ENCODE data around the gene DIPK1C. TPM values are rescaled to one million over a fixed set of nuclear protein-coding genes. Genes with fewer than 3 reads are reported as not detected.

The DIPK1C gene
- total and polyA plus RNA-seq, 2 experiments from 2014 or later: 0.07 TPM; not detected in 1

DNA sequence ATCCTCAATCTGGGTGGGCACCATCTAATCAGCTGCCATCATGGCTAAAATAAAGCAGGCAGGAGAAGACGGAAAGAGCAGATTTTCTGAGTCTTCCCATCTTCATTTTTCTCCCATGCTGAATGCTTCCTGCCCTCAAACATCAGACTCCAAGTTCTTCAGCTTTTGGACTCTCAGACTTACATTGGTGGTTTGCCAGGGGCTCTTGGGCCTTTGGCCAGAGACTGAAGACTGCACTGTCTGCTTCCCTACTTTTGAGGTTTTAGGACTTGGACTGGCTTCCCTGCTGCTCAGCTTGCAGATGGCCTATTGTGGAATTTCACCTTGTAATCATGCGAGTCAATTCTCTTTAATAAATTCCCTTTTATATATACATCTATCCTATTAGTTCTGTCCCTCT is 36.6 kb downstream of the DIPK1C start:
- H3K4me1 ChIP-seq (ENCODE audit: insufficient read depth): no peaks in the 10 kb centered on the region
- H3K36me3 ChIP-seq (ENCODE audit: insufficient read depth): no peaks in the 10 kb centered on the region
- no peaks in the 10 kb centered on the region for H3K79me2 ChIP-seq (replicated peaks; ENCODE audit: insufficient read depth)
- Mint-ChIP-seq H3K27ac (no peak overlapping the region), H3K4me1 (peaks cover 3% of the 10 kb centered on the region; the same call in 1 of the 3 replicates), H3K9me3 (peaks cover 2% of the 10 kb centered on the region; the same call in 2 of the 3 replicates), H3K27me3 (ENCODE audit: insufficient read depth, low read depth, poor library complexity) (peaks cover 7% of the 10 kb centered on the region), H3K4me3 (no peak overlapping the region), H3K36me3 (ENCODE audit: low read depth) (no peaks in the 10 kb centered on the region)
- H4K20me1 ChIP-seq (replicated peaks; ENCODE audit: insufficient read depth): no peaks in the 10 kb centered on the region
- no peak overlapping the region for H3K4me2 ChIP-seq
- ATAC-seq: no peak
- H3F3A ChIP-seq (replicated peaks; ENCODE audit: low read depth): no peaks in the 10 kb centered on the region
- TF ChIP-seq REST (IDR thresholded peaks at IDR 0.05; ENCODE audit: unreplicated experiment) (no peak), NANOG (IDR thresholded peaks at IDR 0.05; ENCODE audit: borderline replicate concordance) (no peak)
- TF ChIP-seq, protein P1, sequence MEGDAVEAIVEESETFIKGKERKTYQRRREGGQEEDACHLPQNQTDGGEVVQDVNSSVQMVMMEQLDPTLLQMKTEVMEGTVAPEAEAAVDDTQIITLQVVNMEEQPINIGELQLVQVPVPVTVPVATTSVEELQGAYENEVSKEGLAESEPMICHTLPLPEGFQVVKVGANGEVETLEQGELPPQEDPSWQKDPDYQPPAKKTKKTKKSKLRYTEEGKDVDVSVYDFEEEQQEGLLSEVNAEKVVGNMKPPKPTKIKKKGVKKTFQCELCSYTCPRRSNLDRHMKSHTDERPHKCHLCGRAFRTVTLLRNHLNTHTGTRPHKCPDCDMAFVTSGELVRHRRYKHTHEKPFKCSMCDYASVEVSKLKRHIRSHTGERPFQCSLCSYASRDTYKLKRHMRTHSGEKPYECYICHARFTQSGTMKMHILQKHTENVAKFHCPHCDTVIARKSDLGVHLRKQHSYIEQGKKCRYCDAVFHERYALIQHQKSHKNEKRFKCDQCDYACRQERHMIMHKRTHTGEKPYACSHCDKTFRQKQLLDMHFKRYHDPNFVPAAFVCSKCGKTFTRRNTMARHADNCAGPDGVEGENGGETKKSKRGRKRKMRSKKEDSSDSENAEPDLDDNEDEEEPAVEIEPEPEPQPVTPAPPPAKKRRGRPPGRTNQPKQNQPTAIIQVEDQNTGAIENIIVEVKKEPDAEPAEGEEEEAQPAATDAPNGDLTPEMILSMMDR (conservative IDR thresholded peaks at IDR 0.05; ENCODE audit: low read depth in 2 of 2): no peak
- TF ChIP-seq, protein P2, sequence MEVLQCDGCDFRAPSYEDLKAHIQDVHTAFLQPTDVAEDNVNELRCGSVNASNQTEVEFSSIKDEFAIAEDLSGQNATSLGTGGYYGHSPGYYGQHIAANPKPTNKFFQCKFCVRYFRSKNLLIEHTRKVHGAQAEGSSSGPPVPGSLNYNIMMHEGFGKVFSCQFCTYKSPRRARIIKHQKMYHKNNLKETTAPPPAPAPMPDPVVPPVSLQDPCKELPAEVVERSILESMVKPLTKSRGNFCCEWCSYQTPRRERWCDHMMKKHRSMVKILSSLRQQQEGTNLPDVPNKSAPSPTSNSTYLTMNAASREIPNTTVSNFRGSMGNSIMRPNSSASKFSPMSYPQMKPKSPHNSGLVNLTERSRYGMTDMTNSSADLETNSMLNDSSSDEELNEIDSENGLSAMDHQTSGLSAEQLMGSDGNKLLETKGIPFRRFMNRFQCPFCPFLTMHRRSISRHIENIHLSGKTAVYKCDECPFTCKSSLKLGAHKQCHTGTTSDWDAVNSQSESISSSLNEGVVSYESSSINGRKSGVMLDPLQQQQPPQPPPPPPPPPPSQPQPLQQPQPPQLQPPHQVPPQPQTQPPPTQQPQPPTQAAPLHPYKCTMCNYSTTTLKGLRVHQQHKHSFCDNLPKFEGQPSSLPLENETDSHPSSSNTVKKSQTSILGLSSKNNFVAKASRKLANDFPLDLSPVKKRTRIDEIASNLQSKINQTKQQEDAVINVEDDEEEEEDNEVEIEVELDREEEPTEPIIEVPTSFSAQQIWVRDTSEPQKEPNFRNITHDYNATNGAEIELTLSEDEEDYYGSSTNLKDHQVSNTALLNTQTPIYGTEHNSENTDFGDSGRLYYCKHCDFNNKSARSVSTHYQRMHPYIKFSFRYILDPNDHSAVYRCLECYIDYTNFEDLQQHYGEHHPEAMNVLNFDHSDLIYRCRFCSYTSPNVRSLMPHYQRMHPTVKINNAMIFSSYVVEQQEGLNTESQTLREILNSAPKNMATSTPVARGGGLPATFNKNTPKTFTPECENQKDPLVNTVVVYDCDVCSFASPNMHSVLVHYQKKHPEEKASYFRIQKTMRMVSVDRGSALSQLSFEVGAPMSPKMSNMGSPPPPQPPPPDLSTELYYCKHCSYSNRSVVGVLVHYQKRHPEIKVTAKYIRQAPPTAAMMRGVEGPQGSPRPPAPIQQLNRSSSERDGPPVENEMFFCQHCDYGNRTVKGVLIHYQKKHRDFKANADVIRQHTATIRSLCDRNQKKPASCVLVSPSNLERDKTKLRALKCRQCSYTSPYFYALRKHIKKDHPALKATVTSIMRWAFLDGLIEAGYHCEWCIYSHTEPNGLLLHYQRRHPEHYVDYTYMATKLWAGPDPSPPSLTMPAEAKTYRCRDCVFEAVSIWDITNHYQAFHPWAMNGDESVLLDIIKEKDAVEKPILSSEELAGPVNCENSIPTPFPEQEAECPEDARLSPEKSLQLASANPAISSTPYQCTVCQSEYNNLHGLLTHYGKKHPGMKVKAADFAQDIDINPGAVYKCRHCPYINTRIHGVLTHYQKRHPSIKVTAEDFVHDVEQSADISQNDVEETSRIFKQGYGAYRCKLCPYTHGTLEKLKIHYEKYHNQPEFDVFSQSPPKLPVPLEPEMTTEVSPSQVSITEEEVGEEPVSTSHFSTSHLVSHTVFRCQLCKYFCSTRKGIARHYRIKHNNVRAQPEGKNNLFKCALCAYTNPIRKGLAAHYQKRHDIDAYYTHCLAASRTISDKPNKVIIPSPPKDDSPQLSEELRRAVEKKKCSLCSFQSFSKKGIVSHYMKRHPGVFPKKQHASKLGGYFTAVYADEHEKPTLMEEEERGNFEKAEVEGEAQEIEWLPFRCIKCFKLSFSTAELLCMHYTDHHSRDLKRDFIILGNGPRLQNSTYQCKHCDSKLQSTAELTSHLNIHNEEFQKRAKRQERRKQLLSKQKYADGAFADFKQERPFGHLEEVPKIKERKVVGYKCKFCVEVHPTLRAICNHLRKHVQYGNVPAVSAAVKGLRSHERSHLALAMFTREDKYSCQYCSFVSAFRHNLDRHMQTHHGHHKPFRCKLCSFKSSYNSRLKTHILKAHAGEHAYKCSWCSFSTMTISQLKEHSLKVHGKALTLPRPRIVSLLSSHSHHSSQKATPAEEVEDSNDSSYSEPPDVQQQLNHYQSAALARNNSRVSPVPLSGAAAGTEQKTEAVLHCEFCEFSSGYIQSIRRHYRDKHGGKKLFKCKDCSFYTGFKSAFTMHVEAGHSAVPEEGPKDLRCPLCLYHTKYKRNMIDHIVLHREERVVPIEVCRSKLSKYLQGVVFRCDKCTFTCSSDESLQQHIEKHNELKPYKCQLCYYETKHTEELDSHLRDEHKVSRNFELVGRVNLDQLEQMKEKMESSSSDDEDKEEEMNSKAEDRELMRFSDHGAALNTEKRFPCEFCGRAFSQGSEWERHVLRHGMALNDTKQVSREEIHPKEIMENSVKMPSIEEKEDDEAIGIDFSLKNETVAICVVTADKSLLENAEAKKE (CRISPR knock-in tag; IDR thresholded peaks at IDR 0.05): no peak
- no peak overlapping the region for H2AFZ ChIP-seq
- no peak overlapping the region for H3K4me3 ChIP-seq
- no peaks in the 10 kb centered on the region for H3K27me3 ChIP-seq (ENCODE audit: insufficient read depth)
- 0 out of 2 replicates have a peak, but pooled peaks cover 5% of the 10 kb centered on the region for H3K9me2 ChIP-seq (ENCODE audit: insufficient read depth)
- no peak overlapping the region for H3K27ac ChIP-seq (ENCODE audit: low read depth)
- no peak for DNase-seq (ENCODE audit: low spot score)
